HCT116 (cell line): ENCODE data around the gene ROCK2. TPM values are rescaled to one million over a fixed set of nuclear protein-coding genes. Genes with fewer than 3 reads are reported as not detected.

Source experiments
- ATAC-seq: fragments of 200-7000 bp; cut with Tn5 transposase; 2 replicates; pipeline ENCODE4 v1.9.1; 2020; ENCODE audit warnings: mild to moderate bottlenecking, moderate library complexity
- BruUV-seq: library from RNA; stranded (reverse); fragments of 400-500 nt; replicated peaks from 2 replicates; lab custom pipeline; 2021; lab: Mats Ljungman, UMichigan
- CTCF ChIA-PET: fragments of 300-600 bp; sonication (Branson Sonifier 250); formaldehyde crosslinking; loops from one replicate; lab custom pipeline; 2021; ENCODE audit warnings: antibody characterized with exemption; lab: Charles Lee
- POLR2A ChIA-PET: fragments of 300-600, 350-600 bp; sonication (Branson Sonifier 250); formaldehyde crosslinking; loops from one replicate; lab custom pipeline; 2021; ENCODE audit warnings: antibody characterized with exemption; lab: Charles Lee
- RAD21 ChIA-PET, 2 experiments: fragments of 300-600 bp; sonication (Branson Sonifier 250); formaldehyde crosslinking; loops; one replicate each; lab custom pipeline; 2023; ENCODE audit warnings: low total read pairs in 2 of 2; ENCODE audit not compliant: uncharacterized antibody in 2 of 2, unreplicated experiment in 2 of 2, low non-redundant PET in 1 of 2; lab: Charles Lee
- DNase-seq: peaks from one replicate; pipeline ENCODE4 v3.0.0-alpha.2; 2010; ENCODE audit warnings: low read depth, low spot score
- H2AFZ ChIP-seq: fragments of 200-600 bp; shearing (Covaris generic), sonication (generic); 2 replicates; pipeline ENCODE4 v1.6.1; 2017; ENCODE audit warnings: low read depth, mixed run types, mixed read lengths, antibody characterized with exemption, low read length; ENCODE audit not compliant: poor library complexity, severe bottlenecking
- H3K27ac ChIP-seq: 2 replicates; pipeline ENCODE4 v1.5.1; 2012; ENCODE audit warnings: low read depth, low read length
- H3K27me3 ChIP-seq: fragments of 200-600 bp; sonication (generic); 2 replicates; pipeline ENCODE4 v1.6.1; 2016; ENCODE audit warnings: mixed run types, low read length, mixed read lengths; ENCODE audit not compliant: insufficient read depth
- H3K36me3 ChIP-seq, 2 experiments: fragments of 200-500 bp in 1 of 2; fragments of 200-600 bp in 1 of 2; sonication (Bioruptor generic) in 1 of 2; sonication (generic) in 1 of 2; 2 replicates each; pipeline versions ENCODE4 v1.5.1 to v1.6.1; 2014 to 2016; ENCODE audit warnings: low read length in 2 of 2, inconsistent platforms in 1 of 2, mixed read lengths in 1 of 2, mixed run types in 1 of 2; ENCODE audit not compliant: insufficient read depth in 2 of 2, control insufficient read depth in 1 of 2
- H3K4me1 ChIP-seq, 2 experiments: fragments of 200-600 bp in 1 of 2; sonication (generic) in 1 of 2; 2 replicates each; pipeline versions ENCODE4 v1.5.1 to v1.6.1; 2012 to 2017; ENCODE audit warnings: low read length in 2 of 2, inconsistent platforms in 1 of 2, mild to moderate bottlenecking in 1 of 2, mixed read lengths in 1 of 2, mixed run types in 1 of 2, moderate library complexity in 1 of 2; ENCODE audit not compliant: insufficient read depth in 2 of 2, control insufficient read depth in 1 of 2
- H3K4me2 ChIP-seq: fragments of 200-600 bp; sonication (generic); 2 replicates; pipeline ENCODE4 v1.6.1; 2017; ENCODE audit warnings: mixed run types, low read length, mixed read lengths
- H3K4me3 ChIP-seq, 2 experiments: fragments of 200-600 bp in 1 of 2; sonication (generic) in 1 of 2; replicated peaks in 1 of 2; 2 replicates each; pipeline ENCODE4 v1.5.1; 2011 to 2016; ENCODE audit warnings: low read length in 2 of 2, control low read depth in 1 of 2, low read depth in 1 of 2, mild to moderate bottlenecking in 1 of 2, mixed read lengths in 1 of 2, mixed run types in 1 of 2
- H3K79me2 ChIP-seq: fragments of 200-600 bp; sonication (generic); 2 replicates; pipeline ENCODE4 v1.6.1; 2017; ENCODE audit warnings: mild to moderate bottlenecking, mixed run types, low read length, moderate library complexity, mixed read lengths; ENCODE audit not compliant: insufficient read depth
- H3K9ac ChIP-seq: fragments of 200-600 bp; sonication (generic); 2 replicates; pipeline ENCODE4 v1.6.1; 2016; ENCODE audit warnings: low read length, mixed read lengths
- H3K9me2 ChIP-seq: fragments of 200-600 bp; sonication (generic), shearing (Covaris generic); 2 replicates; pipeline ENCODE4 v1.6.1; 2017; ENCODE audit warnings: mixed run types, mild to moderate bottlenecking, moderate library complexity; ENCODE audit not compliant: insufficient read depth
- H3K9me3 ChIP-seq, 2 experiments: fragments of 200-500 bp in 1 of 2; fragments of 200-600 bp in 1 of 2; sonication (Bioruptor generic) in 1 of 2; sonication (generic) in 1 of 2; 2 replicates each; pipeline ENCODE4 v1.6.1; 2014 to 2017; ENCODE audit warnings: low read length in 2 of 2, mixed read lengths in 2 of 2, inconsistent platforms in 1 of 2, low read depth in 1 of 2, mild to moderate bottlenecking in 1 of 2, mixed run types in 1 of 2, moderate library complexity in 1 of 2; ENCODE audit not compliant: control insufficient read depth in 1 of 2, insufficient read depth in 1 of 2
- H4K20me1 ChIP-seq: fragments of 200-600 bp; sonication (generic), shearing (Covaris generic); 2 replicates; pipeline ENCODE4 v1.6.1; 2017; ENCODE audit warnings: mixed run types, mild to moderate bottlenecking, moderate library complexity; ENCODE audit not compliant: insufficient read depth
- CBX3 ChIP-seq: IDR thresholded peaks from 2 replicates; pipeline ENCODE4 v1.6.1; 2012; ENCODE audit warnings: low read depth
- CEBPB ChIP-seq: IDR thresholded peaks from 2 replicates; pipeline ENCODE4 v1.6.1; 2012; ENCODE audit warnings: low read depth
- EGR1 ChIP-seq: IDR thresholded peaks from 2 replicates; pipeline ENCODE4 v1.6.1; 2012; ENCODE audit warnings: low read depth
- FOSL1 ChIP-seq: IDR thresholded peaks from 2 replicates; pipeline ENCODE4 v1.6.1; 2012; ENCODE audit warnings: low read depth
- POLR2A ChIP-seq: IDR thresholded peaks from 2 replicates; pipeline ENCODE4 v1.7.0; 2011; ENCODE audit warnings: borderline replicate concordance; ENCODE audit not compliant: insufficient read depth, insufficient read length; ENCODE audit errors: extremely low read depth
- RAD21 ChIP-seq: IDR thresholded peaks from 2 replicates; pipeline ENCODE4 v1.6.1; 2012; ENCODE audit warnings: low read depth, mild to moderate bottlenecking
- SIN3A ChIP-seq: IDR thresholded peaks from 2 replicates; pipeline ENCODE4 v1.6.1; 2012; ENCODE audit warnings: low read depth
- SP1 ChIP-seq: IDR thresholded peaks from 2 replicates; pipeline ENCODE4 v1.6.1; 2012; ENCODE audit warnings: low read depth
- TCF7L2 ChIP-seq: IDR thresholded peaks from 2 replicates; pipeline ENCODE4 v1.7.0; 2011; ENCODE audit warnings: borderline replicate concordance, inconsistent platforms; ENCODE audit not compliant: insufficient read depth, insufficient read length; ENCODE audit errors: extremely low read depth
- YY1 ChIP-seq: IDR thresholded peaks from 2 replicates; pipeline ENCODE4 v1.6.1; 2011; ENCODE audit warnings: low read length, low read depth, moderate library complexity, mild to moderate bottlenecking; ENCODE audit not compliant: insufficient replicate concordance; ENCODE audit errors: extremely low read depth
- ZBTB33 ChIP-seq: IDR thresholded peaks from 2 replicates; pipeline ENCODE4 v1.6.1; 2011; ENCODE audit warnings: mild to moderate bottlenecking, low read length, moderate library complexity; ENCODE audit not compliant: insufficient replicate concordance; ENCODE audit errors: extremely low read depth
- intact Hi-C: fragments of 100-400 bp; cut with micrococcal nuclease; formaldehyde crosslinking; loops from 2 replicates; pipeline ENCODE4 v1.10.0; 2022
- total RNA-seq: library from RNA; stranded (reverse); gene quantifications from one replicate; pipeline ENCODE4 v1.2.1, GENCODE V29; 2021; ENCODE audit not compliant: unreplicated experiment
- TF ChIP-seq, protein P1 (sequence below): IDR thresholded peaks from 2 replicates; pipeline ENCODE4 v1.6.1; 2012; ENCODE audit warnings: low read depth

The ROCK2 gene
- total RNA-seq, 1 experiment from 2014 or later, result 48.0 TPM

GRCh38 chr2:11222845-11223244, 121.6 kb downstream of the ROCK2 start:
- RAD21 ChIA-PET, result no interaction called here
- DNase-seq (no peak), ATAC-seq (no peak)
- Histone ChIP-seq H4K20me1 (no peaks in the 10 kb centered on the region), H3K9ac (no peak overlapping the region), H3K9me2 (no peaks in the 10 kb centered on the region), H3K27me3 (no peaks in the 10 kb centered on the region), H3K4me1 (no peaks in the 10 kb centered on the region), H3K36me3 (peaks cover 4% of the 10 kb centered on the region in 2 experiments; a peak in 2 of 4 replicates), H3K9me3 (no peaks in the 10 kb centered on the region), H3K4me3 (no peak overlapping the region), H3K4me2 (no peak overlapping the region), H3K79me2 (peaks cover 2% of the 10 kb centered on the region; the same call in 1 of the 2 replicates)
- POLR2A ChIA-PET, result no interaction called here
- TSS peak; percentile 14 for BruUV-seq
- TF ChIP-seq ZBTB33 (no peak), FOSL1 (no peak), CEBPB (no peak), SIN3A (no peak), TCF7L2 (no peak), POLR2A (no peak), CBX3 (no peak), EGR1 (no peak), YY1 (no peak), RAD21 (no peak), SP1 (no peak)
- TF ChIP-seq, protein P1, sequence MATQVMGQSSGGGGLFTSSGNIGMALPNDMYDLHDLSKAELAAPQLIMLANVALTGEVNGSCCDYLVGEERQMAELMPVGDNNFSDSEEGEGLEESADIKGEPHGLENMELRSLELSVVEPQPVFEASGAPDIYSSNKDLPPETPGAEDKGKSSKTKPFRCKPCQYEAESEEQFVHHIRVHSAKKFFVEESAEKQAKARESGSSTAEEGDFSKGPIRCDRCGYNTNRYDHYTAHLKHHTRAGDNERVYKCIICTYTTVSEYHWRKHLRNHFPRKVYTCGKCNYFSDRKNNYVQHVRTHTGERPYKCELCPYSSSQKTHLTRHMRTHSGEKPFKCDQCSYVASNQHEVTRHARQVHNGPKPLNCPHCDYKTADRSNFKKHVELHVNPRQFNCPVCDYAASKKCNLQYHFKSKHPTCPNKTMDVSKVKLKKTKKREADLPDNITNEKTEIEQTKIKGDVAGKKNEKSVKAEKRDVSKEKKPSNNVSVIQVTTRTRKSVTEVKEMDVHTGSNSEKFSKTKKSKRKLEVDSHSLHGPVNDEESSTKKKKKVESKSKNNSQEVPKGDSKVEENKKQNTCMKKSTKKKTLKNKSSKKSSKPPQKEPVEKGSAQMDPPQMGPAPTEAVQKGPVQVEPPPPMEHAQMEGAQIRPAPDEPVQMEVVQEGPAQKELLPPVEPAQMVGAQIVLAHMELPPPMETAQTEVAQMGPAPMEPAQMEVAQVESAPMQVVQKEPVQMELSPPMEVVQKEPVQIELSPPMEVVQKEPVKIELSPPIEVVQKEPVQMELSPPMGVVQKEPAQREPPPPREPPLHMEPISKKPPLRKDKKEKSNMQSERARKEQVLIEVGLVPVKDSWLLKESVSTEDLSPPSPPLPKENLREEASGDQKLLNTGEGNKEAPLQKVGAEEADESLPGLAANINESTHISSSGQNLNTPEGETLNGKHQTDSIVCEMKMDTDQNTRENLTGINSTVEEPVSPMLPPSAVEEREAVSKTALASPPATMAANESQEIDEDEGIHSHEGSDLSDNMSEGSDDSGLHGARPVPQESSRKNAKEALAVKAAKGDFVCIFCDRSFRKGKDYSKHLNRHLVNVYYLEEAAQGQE, result no peak
- TF ChIP-seq, all 23 proteins: peak for 0
- CTCF ChIA-PET, result no interaction called here
- Histone ChIP-seq H2AFZ (no peak overlapping the region), H3K27ac (no peak overlapping the region)
- intact Hi-C loops, result no loop called here
